ENCODE measurements around the gene C11orf65. TPM values are rescaled to one million over a fixed set of nuclear protein-coding genes. Genes with fewer than 3 reads are reported as not detected.
"Not testable (repeated sequence)": the region's sequence is repeated elsewhere in the genome, so short reads cannot be mapped to it uniquely, and the experiment has no call there.

The C11orf65 gene
- total RNA-seq, 1 experiment from 2014 or later: 2.3 TPM

DNA sequence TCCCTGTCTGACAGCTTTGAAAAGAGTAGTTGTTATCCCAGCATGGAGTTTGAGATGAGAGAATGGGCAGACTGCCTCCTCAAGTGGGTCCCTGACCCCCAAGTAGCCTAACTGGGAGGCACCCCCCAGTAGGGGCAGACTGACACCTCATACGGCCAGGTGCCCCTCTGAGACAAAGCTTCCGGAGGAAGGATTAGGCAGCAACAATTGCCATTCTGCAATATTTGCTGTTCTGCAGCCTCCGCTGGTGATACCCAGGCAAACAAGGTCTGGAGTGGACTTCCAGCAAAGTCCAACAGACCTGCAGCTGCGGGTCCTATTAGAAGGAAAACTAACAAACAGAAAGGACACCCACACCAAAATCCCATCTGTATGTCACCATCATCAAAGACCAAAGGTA is 25.9 kb downstream of the C11orf65 start:
- H3K79me2 ChIP-seq (ENCODE audit: low read length); H3K9me3 ChIP-seq (ENCODE audit: low read length); H3K4me3 ChIP-seq (ENCODE audit: low read length); H2AFZ ChIP-seq (ENCODE audit: low read length); H3K4me1 ChIP-seq (ENCODE audit: low read length); H3K36me3 ChIP-seq (ENCODE audit: insufficient read depth, low read length); H3K9ac ChIP-seq (ENCODE audit: low read length); H4K20me1 ChIP-seq (ENCODE audit: insufficient read depth, low read depth, low read length); H3K9me2 ChIP-seq (replicated peaks; ENCODE audit: insufficient read depth, low read length); H3K27ac ChIP-seq (ENCODE audit: low read length); DNase-seq; H3K4me2 ChIP-seq (ENCODE audit: low read depth, low read length, poor library complexity, severe bottlenecking); H3K27me3 ChIP-seq (ENCODE audit: low read length): not testable (repeated sequence)

DNA sequence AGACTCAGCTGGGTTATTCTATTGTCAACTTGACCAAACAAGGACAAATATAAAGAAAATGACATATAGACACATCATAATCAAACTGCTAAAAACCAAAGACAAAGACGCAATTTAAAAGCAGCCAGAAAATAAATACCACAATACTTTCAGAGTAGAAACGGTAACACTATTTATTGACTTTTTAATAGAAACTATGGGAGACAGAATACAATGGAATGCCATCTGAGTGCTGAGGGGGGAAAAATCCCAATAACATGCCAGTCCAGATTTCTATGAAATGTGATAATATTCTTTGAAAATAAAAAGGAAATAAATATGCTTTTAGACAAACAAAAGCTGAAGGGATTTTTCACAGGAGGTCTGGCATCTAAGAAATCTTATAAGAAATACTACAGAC is 30.7 kb downstream of the C11orf65 start:
- Histone ChIP-seq H3K27me3 (ENCODE audit: low read length) (no peaks in the 10 kb centered on the region), H3K9ac (ENCODE audit: low read length) (no peak overlapping the region), H3K4me1 (ENCODE audit: low read length) (no peaks in the 10 kb centered on the region), H3K4me2 (ENCODE audit: low read depth, low read length, poor library complexity, severe bottlenecking) (no peak overlapping the region), H2AFZ (ENCODE audit: low read length) (no peak overlapping the region), H3K9me3 (ENCODE audit: low read length) (no peaks in the 10 kb centered on the region), H4K20me1 (ENCODE audit: insufficient read depth, low read depth, low read length) (no peaks in the 10 kb centered on the region), H3K27ac (ENCODE audit: low read length) (no peak overlapping the region), H3K4me3 (ENCODE audit: low read length) (no peak overlapping the region), H3K36me3 (ENCODE audit: insufficient read depth, low read length) (no peaks in the 10 kb centered on the region), H3K9me2 (replicated peaks; ENCODE audit: insufficient read depth, low read length) (no peaks in the 10 kb centered on the region), H3K79me2 (ENCODE audit: low read length) (no peaks in the 10 kb centered on the region)
- DNase-seq: no peak

- Histone ChIP-seq H2AFZ (ENCODE audit: low read length) (no peak overlapping the region), H3K4me1 (ENCODE audit: low read length) (no peaks in the 10 kb centered on the region), H3K4me2 (ENCODE audit: low read depth, low read length, poor library complexity, severe bottlenecking) (no peak overlapping the region), H4K20me1 (ENCODE audit: insufficient read depth, low read depth, low read length) (no peaks in the 10 kb centered on the region), H3K9ac (ENCODE audit: low read length) (no peak overlapping the region), H3K9me3 (ENCODE audit: low read length) (no peaks in the 10 kb centered on the region), H3K27me3 (ENCODE audit: low read length) (no peaks in the 10 kb centered on the region), H3K27ac (ENCODE audit: low read length) (no peak overlapping the region), H3K79me2 (ENCODE audit: low read length) (no peaks in the 10 kb centered on the region), H3K9me2 (replicated peaks; ENCODE audit: insufficient read depth, low read length) (no peaks in the 10 kb centered on the region), H3K4me3 (ENCODE audit: low read length) (no peak overlapping the region), H3K36me3 (ENCODE audit: insufficient read depth, low read length) (no peaks in the 10 kb centered on the region)
- DNase-seq: no peak
Measured at GRCh38 chr11:108435066-108435465, 32.3 kb downstream of the C11orf65 start.

DNA sequence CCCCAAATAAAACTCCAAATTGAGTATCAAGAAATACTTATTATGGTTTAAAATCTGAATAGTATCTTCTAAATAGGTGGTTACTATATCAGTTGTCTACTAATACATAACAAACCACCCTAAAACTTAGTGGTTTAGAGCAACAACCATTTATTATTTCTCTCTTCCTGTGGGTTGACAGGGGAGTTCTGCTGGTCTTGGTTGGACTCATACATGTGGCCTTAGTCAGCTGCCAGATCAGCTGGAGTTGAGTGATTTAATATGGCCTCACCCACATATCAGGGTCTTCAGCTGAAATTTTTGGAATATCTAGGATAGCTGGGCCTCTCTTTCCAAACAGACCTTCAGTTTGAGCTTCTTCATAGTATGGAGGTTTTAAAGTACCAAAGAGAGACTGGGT is 34.5 kb downstream of the C11orf65 start:
- no peaks in the 10 kb centered on the region for H3K79me2 ChIP-seq (ENCODE audit: low read length)
- DNase-seq: no peak
- no peak overlapping the region for H3K4me3 ChIP-seq (ENCODE audit: low read length)
- H3K27me3 ChIP-seq (ENCODE audit: low read length): no peaks in the 10 kb centered on the region
- H4K20me1 ChIP-seq (ENCODE audit: insufficient read depth, low read depth, low read length): no peaks in the 10 kb centered on the region
- no peaks in the 10 kb centered on the region for H3K4me1 ChIP-seq (ENCODE audit: low read length)
- no peak overlapping the region for H3K9ac ChIP-seq (ENCODE audit: low read length)
- H3K36me3 ChIP-seq (ENCODE audit: insufficient read depth, low read length): no peaks in the 10 kb centered on the region
- no peak overlapping the region for H2AFZ ChIP-seq (ENCODE audit: low read length)
- H3K9me3 ChIP-seq (ENCODE audit: low read length): no peaks in the 10 kb centered on the region
- no peaks in the 10 kb centered on the region for H3K9me2 ChIP-seq (replicated peaks; ENCODE audit: insufficient read depth, low read length)
- no peak overlapping the region for H3K27ac ChIP-seq (ENCODE audit: low read length)
- H3K4me2 ChIP-seq (ENCODE audit: low read depth, low read length, poor library complexity, severe bottlenecking): no peak overlapping the region

DNA sequence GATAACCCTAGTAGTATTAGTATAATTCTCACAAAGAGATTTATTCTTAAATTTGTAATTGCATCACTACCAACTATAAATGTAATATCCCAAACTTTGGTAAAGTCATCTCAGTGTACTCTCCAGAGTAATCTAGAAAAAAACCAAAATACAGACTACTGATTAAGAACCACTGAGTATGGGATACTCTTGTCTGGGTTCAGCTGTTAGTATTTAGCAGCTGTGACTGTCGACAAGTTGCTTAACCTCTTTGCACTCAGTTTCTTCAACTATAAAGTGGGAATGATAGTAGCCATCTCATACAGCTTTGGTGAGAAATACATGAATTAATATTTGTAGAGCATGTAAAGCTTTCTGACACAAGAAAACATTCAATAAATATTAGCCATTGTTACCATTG is 35.3 kb downstream of the C11orf65 start:
- Histone ChIP-seq H2AFZ (ENCODE audit: low read length) (no peak overlapping the region), H3K9ac (ENCODE audit: low read length) (no peak overlapping the region), H3K36me3 (ENCODE audit: insufficient read depth, low read length) (no peaks in the 10 kb centered on the region), H3K9me2 (replicated peaks; ENCODE audit: insufficient read depth, low read length) (no peaks in the 10 kb centered on the region), H3K9me3 (ENCODE audit: low read length) (no peaks in the 10 kb centered on the region), H3K4me2 (ENCODE audit: low read depth, low read length, poor library complexity, severe bottlenecking) (no peak overlapping the region), H3K27ac (ENCODE audit: low read length) (no peak overlapping the region), H3K4me3 (ENCODE audit: low read length) (no peak overlapping the region), H3K79me2 (ENCODE audit: low read length) (no peaks in the 10 kb centered on the region), H3K4me1 (ENCODE audit: low read length) (no peaks in the 10 kb centered on the region), H3K27me3 (ENCODE audit: low read length) (no peaks in the 10 kb centered on the region), H4K20me1 (ENCODE audit: insufficient read depth, low read depth, low read length) (no peaks in the 10 kb centered on the region)
- no peak for DNase-seq

DNA sequence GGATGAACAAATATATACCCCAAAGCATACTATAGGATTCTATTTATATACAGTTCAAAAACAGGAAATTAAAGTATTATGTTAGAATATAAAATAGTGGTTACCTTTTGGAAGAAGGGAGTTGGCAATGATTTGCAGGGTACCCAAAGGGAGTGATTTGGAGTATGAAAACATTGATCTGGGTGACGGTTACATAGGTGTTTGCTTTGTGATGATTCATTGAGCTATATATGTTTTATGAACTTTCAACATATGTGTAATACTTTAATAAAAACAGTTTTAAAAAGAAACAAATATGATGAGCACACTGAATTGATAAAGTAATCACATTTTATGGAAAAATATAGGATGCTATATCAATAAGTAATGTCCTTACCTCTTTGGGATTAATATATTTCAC is 36.0 kb downstream of the C11orf65 start:
- Histone ChIP-seq H3K9me3 (ENCODE audit: low read length) (no peaks in the 10 kb centered on the region), H3K4me1 (ENCODE audit: low read length) (no peaks in the 10 kb centered on the region), H3K36me3 (ENCODE audit: insufficient read depth, low read length) (no peaks in the 10 kb centered on the region), H3K79me2 (ENCODE audit: low read length) (no peaks in the 10 kb centered on the region), H2AFZ (ENCODE audit: low read length) (no peak overlapping the region), H3K27me3 (ENCODE audit: low read length) (no peaks in the 10 kb centered on the region), H3K4me3 (ENCODE audit: low read length) (no peak overlapping the region), H3K4me2 (ENCODE audit: low read depth, low read length, poor library complexity, severe bottlenecking) (no peak overlapping the region), H3K27ac (ENCODE audit: low read length) (no peak overlapping the region), H4K20me1 (ENCODE audit: insufficient read depth, low read depth, low read length) (no peaks in the 10 kb centered on the region), H3K9me2 (replicated peaks; ENCODE audit: insufficient read depth, low read length) (no peaks in the 10 kb centered on the region), H3K9ac (ENCODE audit: low read length) (no peak overlapping the region)
- DNase-seq: no peak

DNA sequence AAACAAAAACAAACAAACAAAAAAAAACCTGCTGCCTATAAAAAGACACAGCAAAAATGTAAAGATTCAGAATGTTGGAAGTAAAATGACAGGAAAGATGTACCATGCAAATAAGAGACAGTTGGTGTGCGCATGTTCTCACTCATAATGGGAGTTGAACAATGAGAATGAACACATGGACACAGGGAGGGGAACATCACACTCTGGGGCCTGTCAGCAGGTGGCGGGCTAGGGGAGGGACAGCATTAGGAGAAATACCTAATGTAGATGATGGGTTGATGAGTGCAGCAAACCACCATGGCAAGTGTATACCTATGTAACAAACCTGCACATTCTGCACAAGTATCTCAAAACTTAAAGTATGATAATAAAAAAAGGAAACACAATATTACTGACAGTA is 49.8 kb downstream of the C11orf65 start:
- not testable (repeated sequence) for H3K9ac ChIP-seq (ENCODE audit: low read length); H3K9me3 ChIP-seq (ENCODE audit: low read length); H4K20me1 ChIP-seq (ENCODE audit: insufficient read depth, low read depth, low read length); H3K27me3 ChIP-seq (ENCODE audit: low read length); H3K4me1 ChIP-seq (ENCODE audit: low read length); H2AFZ ChIP-seq (ENCODE audit: low read length); H3K27ac ChIP-seq (ENCODE audit: low read length); H3K4me2 ChIP-seq (ENCODE audit: low read depth, low read length, poor library complexity, severe bottlenecking); H3K36me3 ChIP-seq (ENCODE audit: insufficient read depth, low read length); H3K9me2 ChIP-seq (replicated peaks; ENCODE audit: insufficient read depth, low read length); H3K4me3 ChIP-seq (ENCODE audit: low read length); H3K79me2 ChIP-seq (ENCODE audit: low read length)
- DNase-seq: peak; percentile 90

- H3K27me3 ChIP-seq (ENCODE audit: low read length): no peaks in the 10 kb centered on the region
- H3K9me3 ChIP-seq (ENCODE audit: low read length): peaks cover 5% of the 10 kb centered on the region; the same call in 1 of the 2 replicates
- H3K9me2 ChIP-seq (replicated peaks; ENCODE audit: insufficient read depth, low read length): no peaks in the 10 kb centered on the region
- H3K4me3 ChIP-seq (ENCODE audit: low read length): no peak overlapping the region
- H3K79me2 ChIP-seq (ENCODE audit: low read length): no peaks in the 10 kb centered on the region
- no peak overlapping the region for H3K27ac ChIP-seq (ENCODE audit: low read length)
- no peaks in the 10 kb centered on the region for H3K4me1 ChIP-seq (ENCODE audit: low read length)
- no peak overlapping the region for H3K4me2 ChIP-seq (ENCODE audit: low read depth, low read length, poor library complexity, severe bottlenecking)
- H4K20me1 ChIP-seq (ENCODE audit: insufficient read depth, low read depth, low read length): no peaks in the 10 kb centered on the region
- H3K9ac ChIP-seq (ENCODE audit: low read length): no peak overlapping the region
- H3K36me3 ChIP-seq (ENCODE audit: insufficient read depth, low read length): no peaks in the 10 kb centered on the region
- no peak for DNase-seq
- H2AFZ ChIP-seq (ENCODE audit: low read length): no peak overlapping the region
Measured at GRCh38 chr11:108414958-108415357, 52.4 kb downstream of the C11orf65 start.

GRCh38 chr11:108405706-108406105 is 61.6 kb downstream of the C11orf65 start:
- Histone ChIP-seq H3K27me3 (ENCODE audit: low read length) (no peaks in the 10 kb centered on the region), H2AFZ (ENCODE audit: low read length) (no peak overlapping the region), H3K9ac (ENCODE audit: low read length) (no peak overlapping the region), H3K9me2 (replicated peaks; ENCODE audit: insufficient read depth, low read length) (no peaks in the 10 kb centered on the region), H3K27ac (ENCODE audit: low read length) (no peak overlapping the region), H3K4me3 (ENCODE audit: low read length) (no peak overlapping the region), H4K20me1 (ENCODE audit: insufficient read depth, low read depth, low read length) (no peaks in the 10 kb centered on the region), H3K4me1 (ENCODE audit: low read length) (no peaks in the 10 kb centered on the region), H3K36me3 (ENCODE audit: insufficient read depth, low read length) (no peaks in the 10 kb centered on the region), H3K4me2 (ENCODE audit: low read depth, low read length, poor library complexity, severe bottlenecking) (no peak overlapping the region), H3K79me2 (ENCODE audit: low read length) (no peaks in the 10 kb centered on the region), H3K9me3 (ENCODE audit: low read length) (no peaks in the 10 kb centered on the region)
- no peak for DNase-seq
